B cell (primary cell): ENCODE data around the gene DNAJC24. TPM values are rescaled to one million over a fixed set of nuclear protein-coding genes. Genes with fewer than 3 reads are reported as not detected.

Source experiments
- ATAC-seq: fragments of 200-7000 bp; cut with Tn5 transposase; one replicate; pipeline ENCODE4 v1.10.0; 2021; ENCODE audit warnings: low read depth, mild to moderate bottlenecking, moderate number of reproducible peaks, moderate library complexity
- CTCF ChIA-PET: fragments of 350-600 bp; sonication (Branson Sonifier 250); formaldehyde crosslinking; loops from one replicate; lab custom pipeline; 2021; ENCODE audit warnings: antibody characterized with exemption, inconsistent platforms; lab: Charles Lee
- POLR2A ChIA-PET: fragments of 350-600 bp; sonication (Branson Sonifier 250); formaldehyde crosslinking; loops from one replicate; lab custom pipeline; 2021; ENCODE audit warnings: antibody characterized with exemption; lab: Charles Lee
- DNase-seq: peaks from one replicate; pipeline ENCODE4 v3.0.0; 2013
- H2AFZ ChIP-seq: 2 replicates; pipeline ENCODE4 v1.6.1; 2012; ENCODE audit warnings: mild to moderate bottlenecking, low read depth, low read length; ENCODE audit not compliant: insufficient read depth, poor library complexity, severe bottlenecking
- H3K27ac ChIP-seq, 2 donors: 1 replicate in 1 of 2; 2 replicates in 1 of 2; pipeline ENCODE4 v1.5.1; 2012 to 2013; ENCODE audit warnings: low read length in 2 of 2, mild to moderate bottlenecking in 2 of 2, moderate library complexity in 1 of 2
- H3K27me3 ChIP-seq, 4 experiments: fragments of 200-600 bp in 1 of 4; sonication (generic) in 1 of 4; replicated peaks in 1 of 4; 1 replicate in 2 of 4; 2 replicates in 2 of 4; pipeline versions ENCODE4 v1.6.1 to v1.7.0; 2013 to 2016; ENCODE audit warnings: low read length in 3 of 4, mild to moderate bottlenecking in 2 of 4, mixed read lengths in 1 of 4, moderate library complexity in 1 of 4; ENCODE audit not compliant: insufficient read depth in 4 of 4, control insufficient read depth in 3 of 4; ENCODE audit errors: control extremely low read depth in 1 of 4
- H3K36me3 ChIP-seq, 2 experiments: replicated peaks in 1 of 2; 1 replicate in 1 of 2; 2 replicates in 1 of 2; pipeline versions ENCODE4 v1.6.1 to v1.7.1; 2013; ENCODE audit warnings: low read length in 1 of 2; ENCODE audit not compliant: insufficient read depth in 2 of 2, control insufficient read depth in 1 of 2; ENCODE audit errors: control extremely low read depth in 1 of 2, extremely low read depth in 1 of 2
- H3K4me1 ChIP-seq, 2 donors: fragments of 200-600 bp in 1 of 2; sonication (generic) in 1 of 2; 1 replicate in 1 of 2; 2 replicates in 1 of 2; pipeline versions ENCODE4 v1.5.1 to v1.6.1; 2013 to 2017; ENCODE audit warnings: low read length in 2 of 2; ENCODE audit not compliant: control insufficient read depth in 2 of 2, insufficient read depth in 2 of 2
- H3K4me2 ChIP-seq: replicated peaks from 2 replicates; pipeline ENCODE3; 2012; ENCODE audit warnings: mild to moderate bottlenecking, low read depth, low read length; ENCODE audit not compliant: poor library complexity, severe bottlenecking
- H3K4me3 ChIP-seq, 5 experiments: fragments of 200-600 bp in 1 of 5; sonication (generic) in 1 of 5; 1 replicate in 3 of 5; 2 replicates in 2 of 5; pipeline versions ENCODE4 v1.5.1 to v1.7.0; 2011 to 2016; ENCODE audit warnings: low read length in 4 of 5, mild to moderate bottlenecking in 4 of 5, low read depth in 2 of 5, control low read depth in 1 of 5, moderate library complexity in 1 of 5; ENCODE audit not compliant: insufficient read depth in 1 of 5; ENCODE audit errors: control extremely low read depth in 1 of 5, extremely low read depth in 1 of 5
- H3K79me2 ChIP-seq: fragments of 200-600 bp; sonication (generic); one replicate; pipeline ENCODE4 v1.6.0; 2016; ENCODE audit warnings: low read length; ENCODE audit not compliant: control insufficient read depth, insufficient read depth
- H3K9ac ChIP-seq: fragments of 200-600 bp; sonication (generic); 2 replicates; pipeline ENCODE4 v1.6.1; 2017; ENCODE audit warnings: mild to moderate bottlenecking, low read length, moderate library complexity
- H3K9me3 ChIP-seq, 3 donors: one replicate each; pipeline versions ENCODE4 v1.6.1 to v1.7.1; 2013; ENCODE audit warnings: low read length in 2 of 3; ENCODE audit not compliant: control insufficient read depth in 2 of 3, insufficient read depth in 1 of 3; ENCODE audit errors: control extremely low read depth in 1 of 3
- H4K20me1 ChIP-seq: 2 replicates; pipeline ENCODE4 v1.6.0; 2012; ENCODE audit warnings: mild to moderate bottlenecking, low read length; ENCODE audit not compliant: insufficient read depth, control insufficient read depth, poor library complexity, severe bottlenecking
- H3K27ac Mint-ChIP-seq: one replicate; pipeline ENCODE4 v1.8.0; 2021; ENCODE audit warnings: mixed read lengths
- H3K27me3 Mint-ChIP-seq: one replicate; pipeline ENCODE4 v1.8.0; 2021; ENCODE audit warnings: mixed read lengths
- H3K4me1 Mint-ChIP-seq: one replicate; pipeline ENCODE4 v1.8.0; 2021; ENCODE audit warnings: mixed read lengths
- H3K4me3 Mint-ChIP-seq: one replicate; pipeline ENCODE4 v1.8.0; 2021; ENCODE audit warnings: mixed read lengths
- H3K9me3 Mint-ChIP-seq: one replicate; pipeline ENCODE4 v1.8.0; 2022; ENCODE audit warnings: mixed read lengths; ENCODE audit not compliant: insufficient read depth
- CTCF ChIP-seq: fragments of 200-600 bp; IDR thresholded peaks from one replicate; pipeline ENCODE4 v1.8.0; 2022; ENCODE audit warnings: antibody characterized with exemption, mild to moderate bottlenecking
- EZH2 ChIP-seq: IDR thresholded peaks from 2 replicates; pipeline ENCODE4 v1.6.1; 2012; ENCODE audit warnings: borderline replicate concordance, low read depth, mild to moderate bottlenecking, moderate library complexity, low read length; ENCODE audit not compliant: insufficient read depth, poor library complexity, severe bottlenecking
- WGBS: methylation state at CpG from one replicate; pipeline ENCODE4 v1.1.5; 2013; ENCODE audit warnings: missing lambda C conversion rate; ENCODE audit not compliant: insufficient coverage; 5-methylcytosine and 5-hydroxymethylcytosine counted together
- intact Hi-C: fragments of 100-400 bp; cut with micrococcal nuclease; formaldehyde crosslinking; loops from one replicate; pipeline ENCODE4 v1.10.0; 2022
- polyA plus RNA-seq: library from polyadenylated mRNA; depleted of rRNA; stranded (reverse); fragments of >200 nt; gene quantifications from 2 replicates; pipeline ENCODE4 v1.2.3, GENCODE V29; 2012
- total RNA-seq, 2 donors: library from RNA; stranded (reverse); fragments of 120-200 nt in 1 of 2; gene quantifications; 1 replicate in 1 of 2; 2 replicates in 1 of 2; pipeline versions ENCODE4 v1.2.3 to v1.2.4, GENCODE V29; 2013 to 2022

The DNAJC24 gene
- total and polyA plus RNA-seq, 2 donors (not counting 1 experiment from before 2014, with no cell fraction given): 10.7 to 24.6 TPM

- TF ChIP-seq CTCF (no peak), EZH2 (no peak)
- no peaks in the 10 kb centered on the region for H3K9me3 Mint-ChIP-seq
- no peaks in the 10 kb centered on the region for H3K27me3 Mint-ChIP-seq
- ATAC-seq (no peak), DNase-seq (no peak)
- Histone ChIP-seq H3K4me2 (no peak overlapping the region), H2AFZ (no peak overlapping the region), H3K4me3 (no peak overlapping the region), H3K9me3 (no peaks in the 10 kb centered on the region), H3K4me1 (no peaks in the 10 kb centered on the region), H3K27me3 (no peaks in the 10 kb centered on the region), H3K79me2 (no peaks in the 10 kb centered on the region), H4K20me1 (no peaks in the 10 kb centered on the region), H3K9ac (no peak overlapping the region), H3K27ac (no peak overlapping the region), H3K36me3 (no peaks in the 10 kb centered on the region)
- H3K4me3 Mint-ChIP-seq: no peak overlapping the region
- intact Hi-C loops: no loop called here
- no peaks in the 10 kb centered on the region for H3K4me1 Mint-ChIP-seq
- no peak overlapping the region for H3K27ac Mint-ChIP-seq
- no CpG with 5 or more reads among the region's 1 CpG for WGBS
- ChIA-PET POLR2A (no interaction called here), CTCF (no interaction called here)
Measured at GRCh38 chr11:31433851-31434250, 64.2 kb downstream of the DNAJC24 start.

GRCh38 chr11:31437742-31438435 lies 68.2 kb downstream of the DNAJC24 start:
- WGBS: no CpG with 5 or more reads among the region's 2 CpGs
- Histone ChIP-seq H2AFZ (no peak overlapping the region), H3K9ac (no peak overlapping the region), H3K9me3 (no peaks in the 10 kb centered on the region), H3K27me3 (no peaks in the 10 kb centered on the region), H3K27ac (no peak overlapping the region), H3K4me2 (no peak overlapping the region), H4K20me1 (no peaks in the 10 kb centered on the region), H3K4me1 (no peaks in the 10 kb centered on the region), H3K4me3 (no peak overlapping the region), H3K36me3 (no peaks in the 10 kb centered on the region), H3K79me2 (no peaks in the 10 kb centered on the region)
- POLR2A ChIA-PET: no interaction called here
- CTCF ChIA-PET: no interaction called here
- H3K4me1 Mint-ChIP-seq: no peaks in the 10 kb centered on the region
- no peak overlapping the region for H3K4me3 Mint-ChIP-seq
- H3K27me3 Mint-ChIP-seq: no peaks in the 10 kb centered on the region
- intact Hi-C loops: no loop called here
- no peak for ATAC-seq
- DNase-seq: no peak
- H3K9me3 Mint-ChIP-seq: no peaks in the 10 kb centered on the region
- H3K27ac Mint-ChIP-seq: no peak overlapping the region
- TF ChIP-seq CTCF (no peak), EZH2 (no peak)
